Measurements from ENCODE around the gene LRRFIP2. TPM values are rescaled to one million over a fixed set of nuclear protein-coding genes. Genes with fewer than 3 reads are reported as not detected.

LRRFIP2 gene
- total RNA-seq, 2 donors from 2014 or later: 32.6 to 34.6 TPM

GRCh38 chr3:37217098-37217849 lies 42.9 kb upstream of the LRRFIP2 start:
- no peak for DNase-seq
- Histone ChIP-seq H3K9me3 (ENCODE audit: control insufficient read depth, low read length) (no peaks in the 10 kb centered on the region), H3K27me3 (ENCODE audit: control insufficient read depth, insufficient read depth, low read length, poor library complexity, severe bottlenecking) (no peaks in the 10 kb centered on the region), H3K9ac (ENCODE audit: extremely low read depth, low read length, poor library complexity, severe bottlenecking) (no peak overlapping the region), H3K27ac (ENCODE audit: low read depth, low read length) (no peak overlapping the region), H3K4me3 (ENCODE audit: low read length) (no peak overlapping the region), H3K36me3 (ENCODE audit: control insufficient read depth, insufficient read depth, low read length) (no peaks in the 10 kb centered on the region), H3K4me1 (ENCODE audit: control insufficient read depth, insufficient read depth, low read length) (no peaks in the 10 kb centered on the region)
- Mint-ChIP-seq H3K9me3 (no peaks in the 10 kb centered on the region), H3K36me3 (ENCODE audit: low read depth) (no peaks in the 10 kb centered on the region), H3K27ac (no peak overlapping the region), H3K4me3 (no peak overlapping the region), H3K27me3 (ENCODE audit: insufficient read depth) (no peaks in the 10 kb centered on the region), H3K4me1 (no peaks in the 10 kb centered on the region)
- 83 to 85% methylated on average over 8 to 10 of the region's 10 CpGs for WGBS, 2 experiments (ENCODE audit: insufficient coverage in 1 of 2, insufficient read length in 1 of 2)
- no peak for TF ChIP-seq CTCF (conservative IDR thresholded peaks at IDR 0.05)

GRCh38 chr3:37216597-37217097 lies 42.3 kb upstream of the LRRFIP2 start:
- H3K36me3 ChIP-seq (ENCODE audit: control insufficient read depth, insufficient read depth, low read length): no peaks in the 10 kb centered on the region
- Mint-ChIP-seq H3K4me1 (no peaks in the 10 kb centered on the region), H3K9me3 (no peaks in the 10 kb centered on the region), H3K27me3 (ENCODE audit: insufficient read depth) (no peaks in the 10 kb centered on the region), H3K27ac (no peak overlapping the region), H3K4me3 (no peak overlapping the region), H3K36me3 (ENCODE audit: low read depth) (no peaks in the 10 kb centered on the region)
- DNase-seq: no peak
- H3K9me3 ChIP-seq (ENCODE audit: control insufficient read depth, low read length): no peaks in the 10 kb centered on the region
- no peak overlapping the region for H3K9ac ChIP-seq (ENCODE audit: extremely low read depth, low read length, poor library complexity, severe bottlenecking)
- no peak overlapping the region for H3K27ac ChIP-seq (ENCODE audit: low read depth, low read length)
- H3K4me3 ChIP-seq (ENCODE audit: low read length): no peak overlapping the region
- no peak for TF ChIP-seq CTCF (conservative IDR thresholded peaks at IDR 0.05)
- no peaks in the 10 kb centered on the region for H3K4me1 ChIP-seq (ENCODE audit: control insufficient read depth, insufficient read depth, low read length)
- H3K27me3 ChIP-seq (ENCODE audit: control insufficient read depth, insufficient read depth, low read length, poor library complexity, severe bottlenecking): no peaks in the 10 kb centered on the region
- WGBS, 2 experiments (ENCODE audit: insufficient coverage in 1 of 2, insufficient read length in 1 of 2): 79 to 88% methylated on average over 2 to 3 of the region's 3 CpGs

GRCh38 chr3:37214076-37214475 lies 39.7 kb upstream of the LRRFIP2 start:
- H3K36me3 Mint-ChIP-seq (ENCODE audit: low read depth): no peaks in the 10 kb centered on the region
- no peak overlapping the region for H3K9ac ChIP-seq (ENCODE audit: extremely low read depth, low read length, poor library complexity, severe bottlenecking)
- no peaks in the 10 kb centered on the region for H3K4me1 ChIP-seq (ENCODE audit: control insufficient read depth, insufficient read depth, low read length)
- 76 to 100% methylated on average over 1 to 3 of the region's 3 CpGs for WGBS, 2 experiments (ENCODE audit: insufficient coverage in 1 of 2, insufficient read length in 1 of 2)
- no peaks in the 10 kb centered on the region for H3K9me3 ChIP-seq (ENCODE audit: control insufficient read depth, low read length)
- no peak overlapping the region for H3K27ac ChIP-seq (ENCODE audit: low read depth, low read length)
- DNase-seq: peak; percentile 70
- H3K27me3 Mint-ChIP-seq (ENCODE audit: insufficient read depth): no peaks in the 10 kb centered on the region
- no peak overlapping the region for H3K4me3 ChIP-seq (ENCODE audit: low read length)
- no peak overlapping the region for H3K27ac Mint-ChIP-seq
- no peak overlapping the region for H3K4me3 Mint-ChIP-seq
- H3K4me1 Mint-ChIP-seq: no peaks in the 10 kb centered on the region
- no peak for TF ChIP-seq CTCF (conservative IDR thresholded peaks at IDR 0.05)
- no peaks in the 10 kb centered on the region for H3K9me3 Mint-ChIP-seq
- H3K27me3 ChIP-seq (ENCODE audit: control insufficient read depth, insufficient read depth, low read length, poor library complexity, severe bottlenecking): no peaks in the 10 kb centered on the region
- H3K36me3 ChIP-seq (ENCODE audit: control insufficient read depth, insufficient read depth, low read length): no peaks in the 10 kb centered on the region

All from endodermal cell (in vitro differentiated cells).